Large intestine (tissue), 3 donors: Measurements from ENCODE around the gene EVC2. TPM values are rescaled to one million over a fixed set of nuclear protein-coding genes. Genes with fewer than 3 reads are reported as not detected.

ENCODE experiments used
- DNase-seq, 2 donors: peaks; one replicate each; pipeline versions ENCODE4 v3.0.0 to v3.0.0-alpha.2; 2013
- H3K27ac ChIP-seq: one replicate; pipeline ENCODE4 v1.5.1; 2013; ENCODE audit warnings: low read length
- H3K27me3 ChIP-seq: 2 replicates; pipeline ENCODE4 v1.6.1; 2013; ENCODE audit warnings: low read length; ENCODE audit not compliant: control insufficient read depth, insufficient read depth
- H3K36me3 ChIP-seq: 2 replicates; pipeline ENCODE4 v1.6.1; 2013; ENCODE audit warnings: low read length; ENCODE audit not compliant: control insufficient read depth, insufficient read depth
- H3K4me1 ChIP-seq: one replicate; pipeline ENCODE4 v1.6.1; 2013; ENCODE audit warnings: low read length; ENCODE audit not compliant: control insufficient read depth, insufficient read depth
- H3K4me3 ChIP-seq: one replicate; pipeline ENCODE4 v1.5.1; 2013; ENCODE audit warnings: low read length
- H3K9me3 ChIP-seq: one replicate; pipeline ENCODE4 v1.6.1; 2013; ENCODE audit warnings: mild to moderate bottlenecking, low read depth, low read length, moderate library complexity; ENCODE audit not compliant: control insufficient read depth
- WGBS: methylation state at CpG from one replicate; pipeline ENCODE4 v1.1.5; 2013; ENCODE audit warnings: low lambda C conversion rate; ENCODE audit not compliant: insufficient coverage; 5-methylcytosine and 5-hydroxymethylcytosine counted together
- polyA plus RNA-seq: library from polyadenylated mRNA; unstranded; fragments of 120-200 nt; gene quantifications from one replicate; pipeline ENCODE4 v1.2.1, GENCODE V29; 2013

The EVC2 gene
- polyA plus RNA-seq, 1 donor, result 1.3 TPM

DNA sequence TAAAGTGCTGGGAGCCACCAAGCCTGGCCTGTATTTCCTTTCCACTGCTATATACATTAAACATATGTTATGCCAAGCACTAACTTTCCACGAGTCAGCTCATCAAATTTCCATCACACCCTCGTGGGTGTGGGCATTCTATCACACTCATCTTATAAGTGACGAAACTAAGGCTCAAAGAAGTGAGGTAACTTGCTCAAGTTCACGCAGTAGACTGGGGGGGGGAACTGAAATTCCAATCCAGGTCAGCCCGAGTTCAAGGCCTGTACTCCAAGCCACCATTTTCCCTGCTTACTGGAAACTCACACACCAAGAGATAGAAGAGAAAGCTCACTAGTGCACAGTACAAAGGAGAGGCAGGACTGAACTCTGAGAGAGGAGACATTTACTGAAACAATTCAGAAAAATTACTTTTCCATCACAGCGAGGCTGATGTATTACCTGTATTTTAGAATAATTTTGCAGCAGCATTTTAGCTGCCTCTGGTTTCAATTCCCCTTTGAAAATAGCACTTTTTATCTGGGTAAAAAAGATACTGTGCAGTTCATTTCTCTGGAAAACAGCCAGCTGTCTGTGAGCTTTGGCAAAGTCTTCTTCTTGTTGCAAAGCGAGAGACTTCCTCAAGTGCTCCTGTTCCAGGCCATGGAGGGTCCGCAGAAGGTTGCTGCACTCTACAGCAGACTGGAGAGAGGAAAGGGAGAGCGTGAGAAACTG lies 76.8 kb downstream of the EVC2 start:
- 100% methylated on average over 1 of the region's 9 CpGs for WGBS
- no peaks in the 10 kb centered on the region for H3K9me3 ChIP-seq
- H3K4me3 ChIP-seq, result no peak overlapping the region
- no peaks in the 10 kb centered on the region for H3K36me3 ChIP-seq
- H3K27ac ChIP-seq, result no peak overlapping the region
- DNase-seq, result no peak
- H3K4me1 ChIP-seq, result no peaks in the 10 kb centered on the region
- H3K27me3 ChIP-seq, result no peaks in the 10 kb centered on the region

DNA sequence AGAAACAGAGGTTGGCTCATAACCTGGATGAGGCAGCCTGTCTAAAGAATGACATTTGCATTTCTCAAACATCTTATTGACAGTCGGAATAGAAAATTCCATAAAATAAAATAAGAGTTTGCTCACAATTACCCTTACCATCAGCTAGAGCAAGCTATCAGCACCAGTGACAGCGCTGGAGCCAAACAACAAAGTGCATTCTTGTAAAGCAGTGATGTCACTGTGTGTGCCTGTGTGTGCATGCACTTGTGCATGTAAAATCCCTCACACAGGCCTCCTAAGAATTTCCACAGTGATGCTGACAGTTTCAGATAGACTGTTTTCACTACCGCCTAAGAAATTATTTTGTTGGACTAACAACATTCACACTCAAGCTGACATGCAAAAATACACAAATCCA lies 77.6 kb downstream of the EVC2 start:
- H3K9me3 ChIP-seq, result no peaks in the 10 kb centered on the region
- H3K27me3 ChIP-seq, result no peaks in the 10 kb centered on the region
- no peak overlapping the region for H3K4me3 ChIP-seq
- no peaks in the 10 kb centered on the region for H3K4me1 ChIP-seq
- DNase-seq, result no peak
- H3K36me3 ChIP-seq, result no peaks in the 10 kb centered on the region
- H3K27ac ChIP-seq, result no peak overlapping the region
- WGBS, result no CpG with 5 or more reads among the region's 3 CpGs

DNA sequence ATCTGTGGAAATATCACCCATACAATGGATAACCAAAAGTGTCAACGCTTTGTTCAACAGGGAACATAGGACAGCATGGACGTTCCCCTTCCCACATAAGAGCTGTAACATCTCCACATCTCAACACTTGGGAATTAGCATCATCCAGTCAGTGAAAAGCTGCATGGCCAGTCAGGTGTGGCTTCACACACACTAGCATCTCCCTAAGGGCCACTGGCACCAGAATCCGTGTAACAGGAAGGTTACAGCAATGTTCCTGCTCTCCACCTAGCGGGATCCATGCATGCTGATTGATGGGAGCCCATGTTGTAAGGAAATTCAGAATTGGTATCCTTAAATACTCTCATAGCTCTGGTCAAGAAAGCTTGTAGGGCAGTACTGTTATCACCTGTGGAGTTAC lies 78.8 kb downstream of the EVC2 start:
- H3K27ac ChIP-seq, result no peak overlapping the region
- H3K4me1 ChIP-seq, result no peaks in the 10 kb centered on the region
- DNase-seq, result no peak
- no CpG with 5 or more reads among the region's 4 CpGs for WGBS
- H3K4me3 ChIP-seq, result no peak overlapping the region
- no peaks in the 10 kb centered on the region for H3K9me3 ChIP-seq
- H3K36me3 ChIP-seq, result no peaks in the 10 kb centered on the region
- H3K27me3 ChIP-seq, result no peaks in the 10 kb centered on the region

DNA sequence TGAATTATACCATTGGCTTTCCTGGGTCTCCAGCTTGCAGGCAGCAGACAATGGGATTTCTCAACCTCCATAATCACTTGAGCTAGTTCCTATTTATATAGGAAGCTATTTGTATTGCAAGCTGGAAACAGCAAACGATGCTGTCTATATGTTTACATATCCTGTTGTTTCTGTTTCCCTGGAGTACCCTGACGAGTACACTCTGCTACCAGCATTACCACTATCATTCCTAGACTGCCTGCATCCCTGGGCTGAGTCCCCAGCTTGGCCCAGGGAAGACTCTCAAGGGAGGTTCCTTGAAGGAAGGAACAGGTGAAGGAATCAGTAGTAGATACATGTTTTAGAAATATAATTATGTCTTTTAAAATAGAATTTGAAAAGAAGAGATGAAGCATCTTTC lies 81.4 kb downstream of the EVC2 start:
- H3K36me3 ChIP-seq, result peaks cover 7% of the 10 kb centered on the region
- H3K4me1 ChIP-seq, result no peaks in the 10 kb centered on the region
- H3K4me3 ChIP-seq, result no peak overlapping the region
- no peaks in the 10 kb centered on the region for H3K9me3 ChIP-seq
- WGBS, result 0% methylated on average over 1 of the region's 2 CpGs
- no peak overlapping the region for H3K27ac ChIP-seq
- DNase-seq, result no peak
- H3K27me3 ChIP-seq, result no peaks in the 10 kb centered on the region

DNA sequence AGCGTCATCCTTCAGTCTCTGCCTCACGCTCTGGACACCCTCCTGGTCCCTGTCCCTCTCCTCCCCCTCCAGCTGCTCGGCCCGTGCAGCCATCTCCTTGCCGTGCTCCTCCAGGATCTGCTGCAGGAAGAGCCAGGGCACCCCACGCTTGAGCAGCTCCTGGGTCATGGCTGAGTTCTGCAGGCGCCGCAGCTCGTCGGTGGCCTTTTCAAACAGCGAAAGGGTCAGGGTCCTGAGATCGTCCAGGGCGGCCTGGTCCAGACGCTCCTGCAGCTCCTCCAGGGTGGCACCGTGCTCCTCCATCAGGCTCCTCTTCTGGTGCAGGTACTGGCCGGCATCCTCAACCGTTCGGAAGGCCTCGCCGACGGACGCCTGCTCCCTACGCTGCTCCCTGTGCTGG lies 85.8 kb downstream of the EVC2 start:
- Histone ChIP-seq H3K9me3 (no peaks in the 10 kb centered on the region), H3K4me1 (peaks cover 11% of the 10 kb centered on the region), H3K27me3 (no peaks in the 10 kb centered on the region), H3K27ac (no peak overlapping the region), H3K4me3 (no peak overlapping the region), H3K36me3 (peaks cover 11% of the 10 kb centered on the region)
- no peak for DNase-seq
- no CpG with 5 or more reads among the region's 23 CpGs for WGBS

DNA sequence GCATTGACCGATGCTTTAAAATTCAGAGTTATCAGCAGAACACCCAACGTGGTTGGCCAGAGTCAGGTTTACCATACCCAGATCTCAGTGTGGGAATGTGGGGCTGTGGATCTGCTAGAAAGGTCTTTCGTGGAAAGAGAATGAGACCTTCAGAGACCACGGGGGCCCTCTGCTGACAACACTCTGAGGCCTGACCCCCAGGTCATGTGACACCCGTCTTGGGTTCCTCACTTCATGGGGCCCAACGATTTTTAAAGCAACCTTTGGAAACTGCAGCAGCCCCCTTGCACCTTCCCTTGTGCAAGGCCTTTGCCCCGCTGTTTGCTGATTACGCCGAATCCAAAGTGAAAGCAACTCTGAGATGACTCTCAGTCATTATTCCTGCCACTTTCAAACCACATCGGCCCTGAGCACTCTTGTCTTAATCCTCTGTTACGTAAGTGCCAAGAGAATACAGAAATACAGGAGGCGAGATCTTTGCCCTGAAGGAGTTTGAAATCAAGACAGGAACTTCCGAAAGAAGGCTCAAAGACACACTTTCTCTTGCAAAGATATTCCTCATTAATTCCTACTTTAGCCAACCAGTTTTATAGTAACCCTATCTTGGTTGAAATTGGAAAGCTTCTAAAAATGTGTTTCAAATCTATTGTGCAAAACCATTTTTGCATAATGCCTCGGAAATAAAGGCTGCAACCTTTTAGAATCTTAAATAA lies 88.3 kb downstream of the EVC2 start:
- Histone ChIP-seq H3K4me3 (no peak overlapping the region), H3K27me3 (no peaks in the 10 kb centered on the region), H3K9me3 (no peaks in the 10 kb centered on the region), H3K36me3 (peaks cover 13% of the 10 kb centered on the region), H3K4me1 (peaks cover 11% of the 10 kb centered on the region), H3K27ac (no peak overlapping the region)
- DNase-seq, result peak; percentile 67 to 87
- 47% methylated on average over 4 of the region's 14 CpGs for WGBS

DNA sequence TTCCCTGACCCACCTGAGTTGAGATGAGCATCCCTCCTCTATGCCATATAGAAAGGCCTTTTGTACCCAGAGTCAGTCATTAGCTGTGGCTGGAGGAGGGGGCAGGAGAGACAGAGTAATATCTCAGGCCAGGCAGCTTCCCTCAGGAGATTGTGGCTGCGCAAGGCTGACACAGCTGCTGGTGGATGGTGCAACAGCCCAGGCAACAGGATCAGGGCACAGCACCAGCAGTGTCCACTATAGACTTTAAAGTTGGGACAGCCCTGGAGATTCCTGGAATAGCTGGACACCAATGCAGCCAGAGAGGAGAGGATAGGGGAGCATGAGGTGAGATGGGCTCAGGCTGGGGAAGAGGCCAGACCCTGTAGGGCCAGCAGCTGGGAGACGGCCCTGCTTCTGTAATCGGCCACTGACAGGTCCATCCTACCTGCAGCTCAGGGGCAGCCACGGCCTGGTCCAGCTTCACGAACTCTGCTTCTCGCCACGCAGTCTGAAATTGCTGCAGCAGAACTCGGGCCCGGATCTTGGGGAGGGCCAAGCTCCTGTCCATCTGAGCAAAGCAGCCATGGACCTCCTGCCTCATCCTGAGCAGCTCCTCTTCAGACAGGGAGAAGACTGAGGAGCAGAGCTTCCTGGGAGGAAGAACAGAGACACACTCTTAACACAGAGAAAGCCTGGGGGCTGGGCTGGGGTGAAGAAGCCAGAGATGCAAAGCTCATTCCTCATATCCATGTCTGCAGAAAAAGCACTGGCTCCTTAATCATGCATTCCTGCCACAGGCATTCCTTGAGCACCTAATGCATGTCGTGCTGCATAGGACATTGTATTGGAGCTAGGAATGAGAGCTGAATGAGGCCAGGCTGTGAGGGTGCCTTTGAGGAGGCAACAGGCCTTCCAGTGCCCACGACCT lies 90.1 kb downstream of the EVC2 start:
- Histone ChIP-seq H3K4me3 (no peak overlapping the region), H3K36me3 (peaks cover 9% of the 10 kb centered on the region), H3K27me3 (no peaks in the 10 kb centered on the region), H3K9me3 (no peaks in the 10 kb centered on the region), H3K4me1 (peaks cover 11% of the 10 kb centered on the region), H3K27ac (no peak overlapping the region)
- DNase-seq, result no peak
- no CpG with 5 or more reads among the region's 11 CpGs for WGBS

DNA sequence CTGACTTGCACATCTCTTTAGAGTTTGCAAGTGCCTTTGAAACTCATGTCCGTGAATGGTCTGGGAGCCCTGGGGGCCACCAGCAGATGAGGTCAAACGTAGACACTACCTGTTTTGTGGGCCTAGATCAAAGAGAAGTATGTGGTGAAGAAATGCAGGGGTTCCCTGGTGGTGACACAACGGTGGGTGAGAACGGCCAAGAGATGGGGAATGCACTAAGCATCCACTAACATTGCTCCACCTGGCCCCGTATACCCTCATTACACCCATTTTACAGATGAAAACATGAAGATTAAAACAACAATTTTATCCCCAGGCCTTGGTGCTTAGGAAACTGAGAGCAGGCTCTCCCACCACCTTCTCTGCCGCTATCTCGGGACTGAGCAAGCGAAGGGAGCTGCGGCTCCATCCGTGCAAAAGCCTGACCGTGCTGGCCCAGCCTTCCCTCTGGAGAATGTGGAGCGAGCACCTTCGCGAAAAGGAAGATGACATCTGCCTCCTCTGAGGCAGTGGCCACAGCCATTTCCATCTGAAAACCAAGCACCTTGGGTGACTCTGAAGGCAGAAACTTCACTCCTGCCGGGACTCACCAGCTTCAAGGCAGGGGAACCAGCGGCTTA lies 91.9 kb downstream of the EVC2 start:
- H3K36me3 ChIP-seq, result peaks cover 6% of the 10 kb centered on the region
- no peak overlapping the region for H3K4me3 ChIP-seq
- no peak for DNase-seq
- H3K27me3 ChIP-seq, result no peaks in the 10 kb centered on the region
- H3K4me1 ChIP-seq, result peaks cover 11% of the 10 kb centered on the region
- no peaks in the 10 kb centered on the region for H3K9me3 ChIP-seq
- no peak overlapping the region for H3K27ac ChIP-seq
- WGBS, result 100% methylated on average over 1 of the region's 16 CpGs

DNA sequence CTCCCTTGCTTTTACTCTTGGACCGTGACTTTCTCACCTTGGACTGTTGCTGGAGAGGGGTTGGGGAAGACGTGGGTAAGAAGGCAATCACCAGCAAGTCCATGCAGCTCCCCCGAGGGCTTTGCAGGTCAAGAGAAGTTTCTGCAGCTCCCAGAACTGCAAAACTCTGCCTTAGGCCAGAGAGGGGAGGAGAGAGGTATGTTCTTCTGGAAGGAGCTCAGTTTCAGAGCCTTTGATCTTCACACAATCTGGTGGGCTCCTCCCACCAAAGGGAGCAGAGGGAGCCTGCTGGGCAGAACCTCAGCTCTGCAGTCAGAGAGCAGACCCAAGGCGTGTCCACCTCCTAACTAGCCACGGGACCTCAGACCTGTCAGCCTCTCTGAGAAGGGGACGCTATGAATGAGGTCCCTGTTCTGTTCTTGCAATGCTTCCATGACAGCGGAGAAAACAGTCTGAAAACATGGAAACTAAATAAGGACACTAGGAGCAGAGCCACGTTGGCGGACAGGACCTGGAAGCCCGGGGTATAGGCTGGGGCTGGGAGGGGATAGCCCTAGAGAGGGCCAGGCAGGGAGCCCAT lies 92.8 kb downstream of the EVC2 start:
- no peaks in the 10 kb centered on the region for H3K9me3 ChIP-seq
- WGBS, result no CpG with 5 or more reads among the region's 10 CpGs
- no peak overlapping the region for H3K27ac ChIP-seq

DNA sequence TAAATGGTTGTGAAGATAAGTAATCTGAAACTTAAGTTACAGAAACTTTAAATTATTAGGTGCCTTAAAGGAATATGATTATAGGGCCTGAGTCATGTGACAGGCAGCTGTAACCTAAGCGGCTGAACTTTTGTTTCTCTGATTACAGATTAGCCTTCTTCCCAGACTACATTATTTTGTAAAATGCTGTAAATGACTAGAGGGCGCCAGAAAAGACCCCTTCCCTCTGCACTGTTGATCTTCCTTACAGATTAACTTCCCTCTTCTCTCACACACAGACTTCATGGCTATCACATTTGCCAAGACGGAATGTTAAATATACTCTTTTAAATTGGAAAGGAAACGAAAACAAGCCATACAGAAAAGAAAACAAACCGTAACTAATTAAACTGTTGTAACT lies 96.6 kb downstream of the EVC2 start:
- WGBS, result 37% methylated on average over 2 of the region's 5 CpGs
- DNase-seq, result peak in 1 of 2 donors; percentile 25
- H3K9me3 ChIP-seq, result no peaks in the 10 kb centered on the region
- H3K4me1 ChIP-seq, result no peaks in the 10 kb centered on the region
- H3K36me3 ChIP-seq, result no peaks in the 10 kb centered on the region
- H3K27ac ChIP-seq, result no peak overlapping the region
- H3K4me3 ChIP-seq, result no peak overlapping the region
- no peaks in the 10 kb centered on the region for H3K27me3 ChIP-seq

More for the DNA sequence above, 92.8 kb downstream of the EVC2 start:
- no peaks in the 10 kb centered on the region for H3K27me3 ChIP-seq
- peaks cover 2% of the 10 kb centered on the region for H3K4me1 ChIP-seq
- H3K4me3 ChIP-seq, result no peak overlapping the region
- H3K36me3 ChIP-seq, result peaks cover 6% of the 10 kb centered on the region
- no peak for DNase-seq
